GM10248 (cell line): ENCODE measurements around the gene APOA5.

ENCODE experiments used
- CTCF ChIA-PET: fragments of 300-600 bp; sonication (Branson Sonifier 250); formaldehyde crosslinking; extraction: SDS; loops from one replicate; lab custom pipeline; 2021; ENCODE audit warnings: antibody characterized with exemption; lab: Yijun Ruan, JAX
- POLR2A ChIA-PET: fragments of 350-650 bp; sonication (Branson Sonifier 250); formaldehyde crosslinking; extraction: SDS; loops from one replicate; lab custom pipeline; 2020; ENCODE audit warnings: antibody characterized with exemption; lab: Yijun Ruan, JAX
- DNase-seq: peaks from one replicate; pipeline ENCODE4 v3.0.0; 2012; ENCODE audit errors: extremely low spot score
- CTCF ChIP-seq: IDR thresholded peaks from 2 replicates; pipeline ENCODE4 v1.5.1; 2012; ENCODE audit warnings: mild to moderate bottlenecking, low read depth; ENCODE audit errors: extremely low read depth, missing control alignments, control extremely low read depth

Gene APOA5

GRCh38 chr11:116826751-116827431 is 35.2 kb upstream of the APOA5 start:
- POLR2A ChIA-PET, result no interaction called here
- CTCF ChIA-PET, result interaction anchor here (1.0 kb wide), 2 partner anchors 10 to 14 kb away, joined by 3 to 4 read pairs; no protein-coding TSS in a partner anchor
- DNase-seq, result no peak
- TF ChIP-seq CTCF, result no peak

- no peak for TF ChIP-seq CTCF
- POLR2A ChIA-PET, result no interaction called here
- DNase-seq, result no peak
- CTCF ChIA-PET, result interaction anchor here (0.8 to 1.5 kb wide), 4 partner anchors 10 to 35 kb away, joined by 3 to 5 read pairs (median 4); partner anchors contain the start of gene APOA5
Observed at GRCh38 chr11:116825854-116826750, 34.4 kb upstream of the APOA5 start.

- CTCF ChIA-PET, result interaction anchor here (0.8 to 1.5 kb wide), 2 partner anchors 10 to 34 kb away, joined by 4 to 5 read pairs; partner anchors contain the start of gene APOA5
Observed at GRCh38 chr11:116825434-116825833, 33.8 kb upstream of the APOA5 start.

GRCh38 chr11:116823031-116823843 is 31.6 kb upstream of the APOA5 start, which contains the start of gene APOA4:
Gene APOA4, minus strand, starts transcription at chr11:116823304. Its CDS starts 113 bp downstream, at chr11:116823191.
- CTCF ChIA-PET, result interaction anchor here (1.1 to 6.2 kb wide), 7 partner anchors 10 to 404 kb away, joined by 3 to 50 read pairs (median 4); partner anchors contain the start of genes APOA1 and APOA5
- no peak for TF ChIP-seq CTCF
- no peak for DNase-seq
- POLR2A ChIA-PET, result no interaction called here

More at GRCh38 chr11:116825434-116825833, 33.8 kb upstream of the APOA5 start:
- POLR2A ChIA-PET, result no interaction called here
- no peak for DNase-seq
- no peak for TF ChIP-seq CTCF

- ChIA-PET CTCF (interaction anchor here (1.1 to 6.2 kb wide), 6 partner anchors 9 to 404 kb away, joined by 3 to 50 read pairs (median 4); partner anchors contain the start of genes APOA1 and APOA5), POLR2A (no interaction called here)
- no peak for TF ChIP-seq CTCF
Observed at GRCh38 chr11:116822575-116822974, 30.9 kb upstream of the APOA5 start.

More at GRCh38 chr11:116822575-116822974, 30.9 kb upstream of the APOA5 start:
- DNase-seq, result no peak
